NCI-H2171 (cell line): ENCODE measurements around the gene TOR4A.

Experiments
- DNase-seq: peaks from one replicate; lab custom pipeline; 2025; lab: John Stamatoyannopoulos, UW

Gene TOR4A

GRCh38 chr9:137277329-137278041, at the start of gene TOR4A:
TSS of gene TOR4A (plus strand) at chr9:137277726. CDS start at chr9:137278690, 964 bp downstream.
- DNase-seq: no peak

- no peak for DNase-seq
Observed at GRCh38 chr9:137227853-137228505, 49.5 kb upstream of the TOR4A start.

GRCh38 chr9:137228506-137228967, 49.0 kb upstream of the TOR4A start:
- no peak for DNase-seq

DNA sequence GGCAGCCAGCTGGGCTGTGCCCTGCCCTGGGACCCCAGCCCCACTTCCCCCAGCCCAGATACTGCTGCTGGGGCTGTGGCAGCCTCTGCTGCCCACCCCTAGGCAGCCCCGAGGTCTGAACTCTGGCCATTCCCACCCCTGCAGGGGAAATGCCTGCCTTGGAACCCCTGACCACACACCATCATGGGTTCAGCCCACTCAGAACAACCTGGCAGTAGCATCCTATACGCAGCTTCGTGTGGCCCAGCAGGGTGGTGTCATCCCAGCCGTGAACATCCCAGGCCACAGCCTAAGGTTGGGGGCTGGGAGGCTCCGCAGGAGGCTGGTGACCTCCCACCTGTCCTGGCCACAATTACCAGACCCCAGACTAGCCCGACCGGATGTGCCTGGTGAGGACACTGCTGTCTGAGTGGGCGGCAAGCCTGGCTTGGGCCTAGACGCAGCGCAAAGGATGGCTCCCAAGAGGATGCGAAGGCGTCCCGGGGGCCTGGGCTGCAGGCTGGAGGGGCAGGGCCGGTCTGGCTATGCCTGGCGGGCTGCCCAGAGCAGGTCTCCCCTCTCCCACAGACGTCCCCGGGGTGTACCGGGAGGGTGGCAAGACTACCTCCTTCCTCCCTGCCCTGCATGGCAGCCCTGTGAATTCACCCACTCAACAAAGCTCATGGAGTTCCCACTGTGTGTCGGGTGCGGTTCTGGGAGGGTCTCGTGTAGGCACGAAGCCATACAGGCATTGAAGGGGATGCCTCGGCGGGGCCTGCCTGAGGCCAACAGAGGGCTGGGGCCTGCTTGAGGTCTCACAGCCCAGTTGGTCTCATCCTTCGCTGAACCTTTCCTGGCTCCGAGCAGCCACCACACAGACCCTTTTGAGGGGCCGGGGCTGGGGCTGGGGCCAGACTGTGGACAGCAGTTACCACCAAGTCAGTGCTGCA, 48.3 kb upstream of the TOR4A start:
- no peak for DNase-seq

DNA sequence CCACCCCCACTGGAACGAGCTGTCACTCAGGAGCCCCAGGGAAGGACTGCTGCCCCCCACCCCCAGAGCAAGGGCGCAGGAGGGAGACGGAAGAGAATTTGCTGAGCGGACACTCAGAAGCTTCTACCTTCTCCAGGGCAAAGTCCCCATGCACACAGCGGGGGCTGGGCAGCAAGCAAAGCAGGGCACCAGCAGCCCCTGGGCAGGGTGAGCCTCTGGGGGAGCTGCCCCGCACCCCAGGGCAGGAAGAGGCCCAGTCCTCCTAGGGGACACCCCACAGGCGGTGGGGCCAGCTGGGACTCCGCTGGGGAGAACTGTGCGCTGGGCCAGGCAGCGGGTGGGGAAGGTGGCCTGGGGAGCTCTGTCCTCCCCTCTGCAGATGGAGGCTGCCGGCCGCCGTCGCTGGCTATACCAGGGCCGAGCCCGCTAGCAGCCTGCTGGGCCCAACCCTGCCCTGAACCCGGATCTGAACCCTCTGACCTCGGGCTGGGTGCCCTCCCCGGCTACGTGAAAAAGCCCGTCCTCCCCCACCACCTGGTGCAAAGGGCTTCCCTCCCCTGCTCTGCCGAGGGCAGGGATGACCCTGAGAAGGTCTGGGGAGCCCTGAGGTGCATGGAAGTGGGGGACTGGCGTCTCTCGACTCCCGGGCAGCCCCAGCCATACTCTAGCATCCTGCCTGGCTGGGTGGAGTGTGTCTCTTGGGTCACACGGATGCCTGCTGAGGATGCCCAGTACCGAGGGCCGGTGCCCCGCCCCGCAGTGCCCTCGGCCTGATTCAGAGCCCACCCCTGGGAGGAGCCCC, 47.4 kb upstream of the TOR4A start:
- no peak for DNase-seq

GRCh38 chr9:137230705-137231371, 46.7 kb upstream of the TOR4A start, which contains the start of gene SLC34A3:
TSS of gene SLC34A3 (plus strand) at chr9:137230901. CDS start at chr9:137231703, 802 bp downstream.
- no peak for DNase-seq

GRCh38 chr9:137231372-137232039, 46.0 kb upstream of the TOR4A start:
- no peak for DNase-seq

DNA sequence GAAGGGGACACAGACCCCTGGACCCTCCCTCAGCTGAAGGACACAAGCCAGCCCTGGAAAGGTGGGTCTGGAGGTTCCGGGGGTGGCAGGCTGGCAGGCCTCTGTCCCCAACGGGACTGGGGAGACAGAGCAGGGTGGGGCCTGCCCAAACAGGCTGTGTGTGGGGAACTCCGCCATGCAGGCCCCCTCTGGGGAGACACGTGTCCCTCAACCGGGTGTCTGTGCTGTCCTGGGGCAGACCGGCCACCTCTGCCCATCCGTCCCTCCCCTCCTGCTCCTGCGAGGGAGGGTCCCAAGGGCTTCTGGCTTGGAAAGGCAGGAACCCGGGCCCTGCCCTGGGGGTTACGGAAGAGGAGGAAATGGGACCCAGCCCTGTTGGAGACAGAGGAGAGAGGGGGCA, 45.4 kb upstream of the TOR4A start:
- no peak for DNase-seq

- no peak for DNase-seq
Observed at GRCh38 chr9:137232510-137232909, 45.0 kb upstream of the TOR4A start.

DNA sequence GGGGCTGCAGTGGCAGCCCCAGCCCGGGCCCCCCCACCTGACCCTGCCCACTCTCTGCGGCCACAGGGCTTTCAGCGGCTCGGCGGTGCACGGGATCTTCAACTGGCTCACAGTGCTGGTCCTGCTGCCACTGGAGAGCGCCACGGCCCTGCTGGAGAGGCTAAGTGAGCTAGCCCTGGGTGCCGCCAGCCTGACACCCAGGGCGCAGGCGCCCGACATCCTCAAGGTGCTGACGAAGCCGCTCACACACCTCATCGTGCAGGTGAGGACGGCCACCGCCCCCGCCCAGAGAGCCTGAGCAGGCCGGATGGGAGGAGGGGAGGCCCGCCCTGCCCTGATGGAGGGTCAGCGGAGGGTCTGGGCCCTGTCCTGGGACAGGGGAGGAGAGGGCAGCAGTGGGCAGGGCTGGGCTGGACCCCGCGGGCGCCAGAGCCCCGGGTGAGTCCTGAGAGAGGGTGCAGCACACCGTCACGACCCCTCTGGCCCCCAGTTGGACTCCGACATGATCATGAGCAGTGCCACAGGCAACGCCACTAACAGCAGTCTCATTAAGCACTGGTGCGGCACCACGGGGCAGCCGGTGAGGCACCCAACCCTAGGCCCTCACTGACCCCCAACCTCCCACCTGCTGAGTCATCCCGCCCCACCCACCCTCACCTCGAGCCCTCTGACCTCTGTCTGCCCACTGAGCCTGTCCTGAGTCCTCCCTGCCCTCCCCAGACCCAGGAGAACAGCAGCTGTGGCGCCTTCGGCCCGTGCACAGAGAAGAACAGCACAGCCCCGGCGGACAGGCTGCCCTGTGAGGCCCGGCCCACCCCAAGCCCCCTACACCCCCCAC, 44.2 kb upstream of the TOR4A start:
- DNase-seq: no peak

- DNase-seq: no peak
Observed at GRCh38 chr9:137234055-137234697, 43.4 kb upstream of the TOR4A start.

DNA sequence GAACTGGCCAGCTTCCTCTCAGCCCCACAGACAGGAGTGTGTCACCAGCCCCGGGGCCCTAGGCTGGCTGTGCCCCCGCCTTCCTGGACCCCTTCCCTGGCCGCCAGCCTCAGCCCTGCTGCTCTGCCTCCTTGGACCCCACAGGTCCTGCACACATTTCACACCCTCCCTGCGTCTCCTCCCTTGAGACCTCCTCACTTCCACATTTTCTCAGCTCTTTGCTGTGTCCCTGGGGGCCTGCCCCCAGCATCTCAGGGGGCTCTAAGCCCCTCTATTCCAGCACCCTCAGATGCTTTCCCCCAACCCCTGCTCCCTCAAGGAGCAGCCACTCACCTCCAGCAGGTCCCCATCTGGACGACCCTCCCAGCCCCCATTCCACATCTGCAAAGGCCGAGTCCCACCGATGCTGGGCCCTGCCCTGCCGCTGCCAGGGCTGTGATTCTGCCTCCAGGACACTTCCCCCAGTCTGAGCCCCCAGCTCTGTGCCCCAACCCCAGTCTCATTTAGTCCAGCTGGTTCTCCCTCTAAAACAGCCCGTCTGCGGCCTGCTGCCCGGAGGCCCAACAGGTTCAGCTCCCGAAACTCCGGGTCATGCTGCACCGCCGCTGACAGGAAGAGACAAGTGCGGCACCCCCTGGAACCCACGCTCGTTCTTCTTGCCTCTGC, 42.6 kb upstream of the TOR4A start:
- DNase-seq: no peak

DNA sequence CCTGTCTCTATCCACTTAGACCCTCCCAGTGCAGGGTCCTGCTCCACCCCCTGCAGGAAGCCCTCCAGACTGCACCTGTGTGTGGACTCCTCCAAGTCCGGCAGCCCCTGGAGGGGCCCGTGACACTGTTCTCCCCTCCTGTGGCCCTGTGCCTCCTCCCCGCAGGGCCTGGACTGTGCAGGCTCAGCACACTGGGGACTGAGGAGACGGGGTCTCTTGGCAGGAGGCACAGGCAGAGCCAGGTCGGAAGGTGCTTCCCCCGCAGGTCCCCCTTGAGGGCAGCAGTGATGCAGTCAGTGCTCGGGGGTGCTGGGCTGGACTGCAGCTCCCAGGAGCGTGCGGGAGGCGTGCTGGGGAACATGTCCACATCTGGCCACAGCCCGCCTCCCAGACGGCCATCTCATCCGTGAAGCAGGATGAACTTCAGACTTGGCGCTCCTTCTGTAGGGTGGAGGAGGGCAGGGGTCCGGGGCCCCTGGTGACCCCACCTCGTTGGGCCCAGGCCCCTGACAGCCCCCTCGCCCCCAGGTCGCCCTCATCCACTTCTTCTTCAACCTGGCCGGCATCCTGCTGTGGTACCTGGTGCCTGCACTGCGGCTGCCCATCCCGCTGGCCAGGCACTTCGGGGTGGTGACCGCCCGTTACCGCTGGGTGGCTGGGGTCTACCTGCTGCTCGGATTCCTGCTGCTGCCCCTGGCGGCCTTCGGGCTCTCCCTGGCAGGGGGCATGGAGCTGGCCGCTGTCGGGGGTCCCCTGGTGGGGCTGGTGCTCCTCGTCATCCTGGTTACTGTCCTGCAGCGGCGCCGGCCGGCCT, 41.9 kb upstream of the TOR4A start:
- DNase-seq: no peak

DNA sequence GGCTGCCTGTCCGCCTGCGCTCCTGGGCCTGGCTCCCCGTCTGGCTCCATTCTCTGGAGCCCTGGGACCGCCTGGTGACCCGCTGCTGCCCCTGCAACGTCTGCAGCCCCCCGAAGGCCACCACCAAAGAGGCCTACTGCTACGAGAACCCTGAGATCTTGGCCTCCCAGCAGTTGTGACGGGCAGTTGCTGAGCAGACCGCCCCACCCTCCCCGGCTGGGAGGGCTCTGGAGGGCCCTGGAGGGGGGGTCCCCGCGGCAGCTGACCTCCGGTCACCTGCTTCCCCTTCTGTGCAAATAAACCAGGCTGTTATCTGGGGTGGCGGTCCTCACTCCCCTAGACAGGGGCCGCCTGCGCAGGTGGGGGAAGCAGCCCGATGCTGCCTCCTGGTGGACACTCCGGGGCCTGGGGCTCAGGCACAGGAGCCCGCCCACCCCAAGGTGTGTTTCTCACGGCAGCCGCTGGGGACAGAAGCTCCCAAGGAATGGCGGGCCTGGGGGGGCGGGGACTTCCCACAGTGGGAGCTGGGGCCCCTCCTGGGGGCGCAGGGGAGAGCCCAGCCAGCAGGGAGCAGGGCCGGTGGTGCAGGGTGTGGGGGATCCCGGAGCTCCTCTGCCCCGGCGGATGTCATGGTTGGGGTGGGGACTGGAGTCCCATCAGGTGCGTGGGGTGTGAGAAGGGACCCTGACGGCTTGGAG, 41.1 kb upstream of the TOR4A start:
- peak; percentile 96 for DNase-seq

GRCh38 chr9:137236936-137237421, 40.5 kb upstream of the TOR4A start:
- DNase-seq: no peak
